VCaP (cell line): ENCODE results near the gene RASSF10.

Experiments used
- H3K27ac ChIP-seq: fragments of 450-650 bp; 2 replicates; pipeline ENCODE4 v1.5.1; 2017
- CTCF ChIP-seq: fragments of 450-650 bp; conservative IDR thresholded peaks from 2 replicates; pipeline ENCODE4 v1.5.1; 2017; ENCODE audit warnings: mild to moderate bottlenecking, moderate library complexity

RASSF10 gene

GRCh38 chr11:13026722-13027121 lies 17.6 kb downstream of the RASSF10 start:
- H3K27ac ChIP-seq: no peak overlapping the region
- TF ChIP-seq CTCF: no peak

- no peak for TF ChIP-seq CTCF
- H3K27ac ChIP-seq: no peak overlapping the region
These were observed 19.2 kb downstream of the RASSF10 start for GRCh38 chr11:13028322-13028721.

GRCh38 chr11:13029872-13030271 lies 20.8 kb downstream of the RASSF10 start:
- peak overlapping the region; percentile 63; the same call in 1 of the 2 replicates for H3K27ac ChIP-seq
- TF ChIP-seq CTCF: no peak

- no peak for TF ChIP-seq CTCF
- peak overlapping the region; percentile 63 for H3K27ac ChIP-seq
These were observed 21.7 kb downstream of the RASSF10 start for GRCh38 chr11:13030857-13031256.

- peak overlapping the region; percentile 63 for H3K27ac ChIP-seq
- no peak for TF ChIP-seq CTCF
These were observed 22.2 kb downstream of the RASSF10 start for GRCh38 chr11:13031349-13031748.

GRCh38 chr11:13033760-13034533 lies 24.8 kb downstream of the RASSF10 start:
- TF ChIP-seq CTCF: no peak
- H3K27ac ChIP-seq: no peak overlapping the region

- TF ChIP-seq CTCF: no peak
- H3K27ac ChIP-seq: no peak overlapping the region
These were observed 26.6 kb downstream of the RASSF10 start for GRCh38 chr11:13035711-13036110.
